ENCODE measurements around the gene TASL.
"Not testable (repeated sequence)": the region's sequence is repeated elsewhere in the genome, so short reads cannot be mapped to it uniquely, and the experiment has no call there.

TASL gene, protein sequence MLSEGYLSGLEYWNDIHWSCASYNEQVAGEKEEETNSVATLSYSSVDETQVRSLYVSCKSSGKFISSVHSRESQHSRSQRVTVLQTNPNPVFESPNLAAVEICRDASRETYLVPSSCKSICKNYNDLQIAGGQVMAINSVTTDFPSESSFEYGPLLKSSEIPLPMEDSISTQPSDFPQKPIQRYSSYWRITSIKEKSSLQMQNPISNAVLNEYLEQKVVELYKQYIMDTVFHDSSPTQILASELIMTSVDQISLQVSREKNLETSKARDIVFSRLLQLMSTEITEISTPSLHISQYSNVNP

DNA sequence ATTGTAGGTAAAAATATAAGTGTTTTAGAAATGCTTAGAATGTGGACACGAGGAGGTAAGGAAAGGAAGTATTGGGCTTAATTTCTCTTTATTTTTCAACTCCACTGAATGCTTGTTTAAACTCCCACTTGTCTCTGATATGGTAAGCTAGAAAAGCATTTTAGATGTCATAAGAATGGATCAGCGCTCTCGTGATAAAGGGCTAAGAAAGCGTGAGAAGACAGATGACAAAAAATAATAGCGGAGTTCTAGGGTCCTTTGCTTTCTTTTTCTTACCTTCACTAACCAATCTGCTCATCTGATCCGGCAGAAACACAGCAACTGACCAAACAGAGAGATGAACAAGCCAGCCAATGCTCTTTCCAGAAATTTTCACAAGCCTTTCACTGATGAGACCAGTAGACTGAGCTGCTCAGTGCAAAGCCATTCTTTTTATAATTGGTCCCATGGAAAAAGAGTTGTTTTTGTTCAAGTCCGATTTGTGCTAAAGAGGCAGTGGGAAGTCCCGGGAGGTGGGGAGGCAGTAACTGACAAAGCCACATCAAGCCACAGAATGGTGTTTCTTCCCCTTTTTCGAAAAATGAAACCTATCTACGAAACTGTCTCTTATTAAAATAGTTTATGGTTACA, at the start of gene TASL:
Gene TASL, minus strand, starts transcription at position 405 of the 630 bp plus-strand sequence. CDS start 17,411 bp downstream, outside the sequence.
- peak; percentile 30 to 35 for DNase-seq

DNA sequence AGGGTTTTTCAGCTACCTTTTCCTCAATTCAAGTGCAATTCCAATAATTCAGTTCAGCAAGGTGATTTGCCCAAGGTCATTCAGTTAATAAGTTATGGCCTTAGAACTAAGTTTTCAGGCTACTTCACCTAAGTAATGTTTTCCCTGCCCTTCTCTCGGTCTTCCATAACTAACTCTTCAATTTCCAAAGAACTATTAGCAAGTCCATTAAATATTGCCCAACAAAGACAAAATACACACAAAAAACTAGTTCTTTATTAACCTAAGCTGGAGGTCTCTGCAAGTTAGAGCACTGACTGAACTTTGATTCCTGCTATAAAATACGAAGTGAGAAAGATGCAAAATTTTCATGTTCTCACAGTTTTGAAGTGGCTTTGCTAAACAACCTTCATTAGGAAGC, 48.8 kb upstream of the TASL start:
- no peak for DNase-seq

DNA sequence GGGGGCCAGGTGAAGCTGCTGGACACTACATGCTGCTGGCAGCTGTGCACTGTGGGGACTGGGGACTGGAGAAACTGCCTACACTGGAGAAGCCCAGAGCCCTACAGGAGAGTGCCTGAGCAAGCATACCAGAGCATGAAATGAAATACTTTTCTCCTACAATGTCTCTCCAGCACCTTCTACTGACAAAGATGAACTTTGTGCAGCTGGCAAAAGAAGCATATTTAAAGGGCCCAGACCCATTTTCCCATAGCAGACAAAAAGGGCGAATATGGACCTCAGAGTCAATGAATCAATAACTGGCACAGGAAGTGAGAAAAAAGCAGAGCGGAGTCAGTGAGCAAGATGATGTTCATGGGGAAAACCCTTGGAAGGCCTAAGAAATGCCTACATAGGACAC, 44.8 kb upstream of the TASL start:
- DNase-seq, result no peak

DNA sequence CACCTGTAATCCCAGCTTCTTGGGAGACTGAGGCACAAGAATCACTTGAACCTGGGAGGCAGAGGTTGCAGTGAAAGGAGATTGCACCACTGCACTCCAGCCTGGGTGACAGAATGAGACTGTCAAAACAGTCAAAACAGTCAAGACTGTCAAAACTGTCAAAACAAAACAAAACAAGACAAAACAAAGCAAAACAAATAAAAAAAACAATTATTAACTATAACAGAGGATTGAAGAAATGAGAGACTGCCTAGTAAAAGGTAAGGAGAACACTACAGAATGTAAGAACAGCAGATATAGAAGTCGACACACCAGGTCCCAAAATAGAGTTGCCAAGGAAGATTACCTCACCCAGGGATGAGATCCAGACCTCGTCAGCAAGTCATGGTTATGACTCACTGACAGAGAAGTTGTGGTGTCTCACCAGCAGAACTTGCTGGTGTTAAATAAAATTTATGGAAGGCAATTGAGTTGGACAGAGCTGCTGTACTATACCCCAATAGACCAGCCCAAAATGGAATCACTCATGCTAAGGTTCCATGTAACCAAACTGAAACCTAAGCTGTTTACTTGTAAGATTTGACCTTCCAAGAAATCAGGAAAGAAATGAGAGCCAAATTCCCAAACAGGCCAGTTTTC, 43.5 kb upstream of the TASL start:
- DNase-seq, result no peak

DNA sequence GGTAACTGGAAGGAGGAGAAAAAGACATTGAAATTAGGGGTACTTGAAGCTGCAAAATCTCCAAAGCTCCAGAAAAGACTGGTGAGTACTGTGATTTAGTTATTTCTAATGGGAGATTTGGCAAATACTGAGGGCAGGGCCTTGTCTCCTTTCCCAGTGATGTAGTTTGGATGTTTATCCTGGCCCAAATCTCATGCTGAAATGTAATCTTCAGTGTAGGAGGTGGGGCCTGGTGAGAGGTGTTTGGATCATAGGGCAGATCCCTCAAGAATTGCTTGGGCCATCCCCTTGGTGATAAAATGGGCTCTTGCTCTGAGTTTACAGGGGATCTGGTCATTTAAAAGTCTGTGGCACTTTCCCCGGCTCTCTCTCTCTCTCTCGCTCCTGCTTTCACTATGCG, 42.6 kb upstream of the TASL start:
- no peak for DNase-seq

DNA sequence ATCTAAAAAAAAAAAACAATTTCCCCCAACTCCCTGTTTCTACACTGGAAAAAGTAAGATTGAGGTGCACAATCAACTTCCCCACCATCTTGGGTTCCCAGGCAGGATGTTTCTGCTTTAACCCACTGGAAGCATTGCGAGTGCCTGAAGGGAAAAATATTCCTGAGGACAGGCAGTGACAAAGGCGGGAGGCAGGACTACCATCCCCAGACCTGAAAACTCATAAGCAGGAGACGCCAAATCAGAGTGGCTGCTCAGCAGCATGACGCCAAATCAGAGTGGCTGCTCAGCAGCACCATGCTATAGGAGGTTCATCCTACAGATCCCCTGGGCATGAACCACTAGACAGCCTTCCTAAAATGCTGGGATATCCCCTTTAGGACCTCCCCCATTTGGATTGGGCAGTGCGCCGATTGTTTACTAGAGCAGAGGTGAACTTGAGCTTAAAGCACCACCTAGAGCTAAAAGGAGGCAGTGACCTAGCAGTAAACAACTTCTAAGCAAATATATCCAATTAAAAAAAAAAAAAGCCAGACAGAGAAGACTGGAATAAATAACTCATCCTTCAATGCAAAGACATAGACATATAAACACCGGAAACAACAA, 40.7 kb upstream of the TASL start:
- no peak for DNase-seq

DNA sequence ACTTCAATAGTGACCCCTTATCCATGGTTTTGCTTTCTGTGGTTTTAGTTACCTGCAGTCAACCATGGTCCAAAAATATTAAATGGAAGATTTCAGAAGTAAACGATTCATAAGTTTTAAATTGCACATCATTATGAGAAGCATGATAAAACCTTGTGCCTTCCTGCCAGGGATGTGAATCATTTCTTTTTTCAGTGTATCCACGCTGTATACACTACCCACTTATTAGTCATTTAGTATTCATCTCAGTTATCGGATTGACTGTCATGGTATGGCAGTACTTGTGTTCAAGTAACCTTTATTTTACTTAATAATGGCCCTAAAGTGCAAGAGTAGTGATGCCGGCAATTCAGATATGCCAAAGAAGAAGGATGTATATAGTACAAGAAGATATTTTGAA, 37.7 kb upstream of the TASL start:
- no peak for DNase-seq

DNA sequence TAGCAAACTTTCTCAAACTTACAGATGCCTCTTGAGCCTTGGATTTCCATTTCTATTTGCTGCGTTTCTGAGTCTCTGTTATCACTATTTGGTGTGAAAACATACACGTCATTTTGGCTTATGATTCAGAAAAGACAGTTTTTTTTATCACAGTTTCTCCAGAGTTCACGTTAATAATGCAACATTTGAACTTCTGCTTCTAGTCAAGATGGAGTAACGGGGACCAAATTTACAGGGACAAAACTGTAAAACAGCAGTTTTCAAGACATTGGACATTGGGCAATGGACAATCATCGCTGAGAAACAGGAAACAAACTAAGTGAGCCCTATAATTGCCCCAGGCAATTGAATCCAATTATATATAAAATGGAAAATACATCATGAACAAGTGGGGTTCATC, 36.2 kb upstream of the TASL start:
- DNase-seq, result no peak

DNA sequence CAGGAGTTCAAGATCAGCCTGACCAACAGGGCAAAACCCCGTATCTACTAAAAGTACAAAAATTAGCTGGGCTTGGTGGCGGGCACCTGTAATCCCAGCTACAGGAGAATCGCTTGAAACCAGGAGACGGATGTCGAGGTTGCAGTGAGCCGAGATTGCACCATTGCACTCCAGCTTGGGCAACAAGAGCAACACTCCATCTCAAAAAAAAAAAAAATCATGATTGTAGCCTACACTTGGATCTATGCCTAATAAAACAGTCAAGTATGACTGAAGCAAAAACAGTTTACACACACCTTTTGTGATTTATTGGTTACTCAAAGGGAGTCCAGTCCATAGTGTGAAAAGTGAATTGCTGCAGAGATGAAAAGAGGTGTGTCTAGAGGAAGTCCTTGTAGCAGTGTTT, 34.7 kb upstream of the TASL start:
- no peak for DNase-seq

DNA sequence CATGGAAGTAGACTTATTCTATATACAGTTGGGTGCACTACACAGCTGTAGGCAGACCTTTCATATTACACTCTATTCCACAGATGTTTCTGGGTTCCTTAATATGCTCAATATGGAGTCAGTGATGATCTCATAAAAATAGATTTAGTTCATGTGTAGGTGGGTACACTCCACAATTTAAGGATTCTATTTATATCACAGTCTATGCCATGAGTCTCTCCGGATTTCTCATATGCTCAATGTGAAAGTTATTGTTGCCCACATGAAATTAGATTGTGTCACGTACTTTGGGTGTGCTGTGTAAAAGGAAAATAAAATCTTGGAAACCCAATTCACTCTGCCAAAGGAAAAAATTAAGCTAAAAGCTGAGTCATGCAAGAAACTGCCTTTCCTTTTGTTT, 32.5 kb upstream of the TASL start:
- no peak for DNase-seq

DNA sequence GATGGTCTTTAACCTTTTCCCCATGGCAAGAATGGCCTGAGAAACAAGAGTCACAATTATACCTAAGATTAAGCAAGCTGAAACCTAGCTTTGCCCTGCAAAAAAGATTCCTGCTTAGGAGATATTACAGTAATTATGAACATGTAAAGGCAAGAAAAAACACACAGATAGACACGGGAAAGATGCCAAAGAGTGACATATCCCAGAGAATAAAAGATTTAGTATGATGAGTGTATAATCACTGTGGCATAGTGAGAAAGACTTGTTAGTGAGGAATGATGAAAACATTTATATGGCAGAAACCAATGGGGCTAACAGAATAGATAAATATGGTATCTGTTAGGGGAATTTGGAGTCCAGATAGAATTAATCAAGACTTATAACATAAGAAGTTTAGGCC, 29.6 kb upstream of the TASL start:
- DNase-seq, result no peak

DNA sequence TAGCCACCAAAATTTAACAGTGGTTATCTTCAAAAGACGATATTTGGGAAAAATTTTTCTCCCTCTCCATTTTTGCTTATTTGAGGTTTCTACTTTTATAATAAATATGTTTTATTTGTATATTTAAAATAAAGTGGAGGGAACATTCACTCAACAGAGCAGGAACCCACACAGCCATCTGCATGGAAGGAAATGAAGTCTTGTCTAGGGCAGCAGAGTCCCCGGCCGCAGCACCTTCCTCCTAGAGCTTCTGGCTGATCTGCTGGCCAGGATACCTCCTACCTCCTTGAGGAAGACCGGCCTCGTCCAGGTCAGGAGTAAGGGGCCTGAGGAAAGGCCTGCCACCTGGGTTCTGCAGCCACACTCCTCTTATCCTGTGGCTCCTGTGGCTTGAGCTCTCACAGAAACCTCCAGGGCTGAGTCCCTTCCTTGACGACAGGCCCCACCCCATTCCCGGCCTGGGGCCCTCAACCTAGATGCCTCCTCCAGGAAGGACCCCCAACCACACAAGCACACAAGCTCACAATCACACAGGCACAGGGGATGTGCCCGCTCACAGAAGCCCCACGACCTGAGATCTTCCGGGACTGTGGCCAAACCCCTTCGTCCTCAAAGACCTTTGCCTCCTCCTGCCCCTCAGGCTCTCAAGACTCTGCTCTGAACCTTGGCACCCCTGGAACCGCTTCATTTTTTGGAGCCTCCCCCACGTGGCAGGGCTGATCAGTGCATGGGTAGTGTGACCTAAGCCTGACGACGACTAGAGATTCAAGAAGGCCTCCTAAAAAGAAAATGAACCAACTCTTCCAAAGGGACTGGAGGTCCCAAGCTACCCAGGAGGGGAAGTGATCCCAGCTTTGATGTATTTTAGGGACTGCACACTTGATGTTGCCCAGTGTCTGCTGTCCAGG, 23.0 kb upstream of the TASL start:
- DNase-seq, result not testable (repeated sequence)

DNA sequence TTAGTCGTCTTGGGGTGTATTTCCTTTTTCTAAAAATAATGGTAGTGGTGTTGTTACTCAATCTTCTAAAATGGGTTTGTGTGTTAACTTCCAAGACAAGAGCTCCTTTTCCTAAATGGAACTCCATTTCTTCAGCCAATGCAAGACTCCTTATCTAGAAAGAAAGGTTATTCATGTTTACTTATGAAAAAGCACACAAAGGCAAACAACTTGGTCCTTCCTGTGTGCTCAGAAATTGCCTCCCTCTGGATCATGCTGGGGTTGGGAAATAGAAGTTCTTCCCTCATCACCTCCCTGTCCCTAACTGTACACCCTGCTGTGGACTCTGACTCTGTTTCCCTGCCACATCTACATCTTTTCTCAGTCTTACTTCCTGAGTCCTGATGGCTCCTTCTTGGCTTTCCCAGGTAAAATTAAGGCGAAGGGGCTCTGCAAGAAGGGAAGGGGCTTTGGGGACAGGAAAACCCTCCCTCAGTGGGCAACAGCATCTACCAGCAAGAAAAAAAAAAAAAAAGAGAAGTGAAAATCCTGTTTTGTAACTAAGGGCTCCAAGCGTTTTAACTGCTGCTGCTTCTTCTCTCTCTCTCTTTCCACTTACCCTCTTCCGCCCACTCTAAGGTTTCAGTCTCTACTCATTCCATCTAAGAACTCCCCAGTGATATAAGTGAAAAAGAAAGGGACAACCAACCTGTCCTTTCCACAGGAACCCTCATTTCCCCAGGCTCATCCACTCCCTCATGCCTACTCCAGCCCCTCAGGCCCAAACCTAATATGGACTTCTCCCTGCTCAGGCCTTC, 19.8 kb upstream of the TASL start:
- no peak for DNase-seq

DNA sequence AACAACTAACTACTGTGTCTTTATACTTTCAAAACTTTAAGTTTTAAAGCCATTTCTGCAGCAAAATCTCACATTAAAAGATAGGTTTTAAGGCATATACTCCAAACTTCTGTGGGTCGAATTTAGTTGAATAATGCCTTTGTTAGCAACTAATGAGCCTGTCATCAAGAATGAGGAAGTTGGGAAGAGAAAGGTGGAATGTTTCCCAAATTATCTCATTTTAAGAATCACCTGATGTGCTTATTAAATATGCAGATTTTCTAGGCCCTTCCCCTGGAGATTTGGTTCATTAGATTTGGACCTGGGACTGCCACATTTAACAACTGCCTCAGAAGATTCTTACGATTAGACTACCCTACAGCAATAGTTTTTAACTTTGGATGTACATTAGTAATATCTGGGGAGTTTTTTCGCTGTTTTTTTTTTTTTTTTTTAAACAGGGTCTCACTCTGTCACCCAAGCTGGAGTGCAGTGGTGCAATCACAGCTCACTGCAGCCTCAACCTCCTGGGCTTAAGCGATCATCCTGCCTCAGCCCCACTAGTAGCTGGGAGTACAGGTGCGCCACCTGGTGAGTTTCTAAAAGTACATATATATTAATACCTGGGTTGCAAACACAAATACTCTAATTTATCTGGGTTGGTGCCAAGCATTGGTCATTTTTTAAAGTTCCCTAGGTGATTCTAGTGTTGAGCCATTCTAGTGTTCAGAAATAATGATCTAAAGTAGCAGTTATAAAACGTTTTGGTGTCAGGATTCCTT, 16.1 kb upstream of the TASL start:
- DNase-seq, result no peak

DNA sequence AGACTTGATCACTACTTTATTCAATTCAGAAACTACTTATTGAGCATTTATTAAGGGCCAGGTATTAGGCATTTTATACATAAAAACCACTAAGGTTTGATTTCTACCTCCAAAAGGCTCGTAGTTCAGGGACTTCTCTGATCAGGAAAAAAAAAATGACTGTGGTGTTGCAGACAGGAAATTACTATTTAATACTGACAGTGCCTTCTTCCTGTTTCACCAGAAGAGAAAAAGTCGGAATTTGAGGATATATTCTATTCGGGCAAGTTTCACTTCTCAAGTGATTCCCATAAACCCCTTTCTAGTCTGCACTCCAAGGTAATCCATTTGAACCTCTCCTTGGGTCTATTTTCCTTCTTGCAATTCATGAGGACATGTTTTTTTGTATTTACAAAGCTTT, 15.3 kb upstream of the TASL start:
- DNase-seq, result no peak

DNA sequence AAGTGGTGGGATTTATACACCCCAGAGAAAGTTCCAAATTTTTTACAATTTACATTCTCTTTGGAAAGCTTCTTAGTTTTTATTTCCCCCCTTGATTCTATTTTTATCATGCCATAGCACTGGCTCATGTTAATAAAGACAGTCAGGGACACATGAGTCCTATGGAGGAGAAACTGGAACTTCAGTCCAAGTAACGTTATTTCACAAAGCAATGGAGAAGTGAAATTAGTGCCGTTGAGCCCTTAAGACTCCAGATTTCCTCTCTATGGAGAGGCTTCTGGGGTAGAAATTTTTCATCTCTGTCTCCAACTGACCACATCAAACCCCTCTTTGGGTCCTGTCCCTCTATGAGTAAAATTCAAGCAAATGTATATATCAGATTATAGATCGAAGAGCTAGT, 12.8 kb upstream of the TASL start:
- no peak for DNase-seq

DNA sequence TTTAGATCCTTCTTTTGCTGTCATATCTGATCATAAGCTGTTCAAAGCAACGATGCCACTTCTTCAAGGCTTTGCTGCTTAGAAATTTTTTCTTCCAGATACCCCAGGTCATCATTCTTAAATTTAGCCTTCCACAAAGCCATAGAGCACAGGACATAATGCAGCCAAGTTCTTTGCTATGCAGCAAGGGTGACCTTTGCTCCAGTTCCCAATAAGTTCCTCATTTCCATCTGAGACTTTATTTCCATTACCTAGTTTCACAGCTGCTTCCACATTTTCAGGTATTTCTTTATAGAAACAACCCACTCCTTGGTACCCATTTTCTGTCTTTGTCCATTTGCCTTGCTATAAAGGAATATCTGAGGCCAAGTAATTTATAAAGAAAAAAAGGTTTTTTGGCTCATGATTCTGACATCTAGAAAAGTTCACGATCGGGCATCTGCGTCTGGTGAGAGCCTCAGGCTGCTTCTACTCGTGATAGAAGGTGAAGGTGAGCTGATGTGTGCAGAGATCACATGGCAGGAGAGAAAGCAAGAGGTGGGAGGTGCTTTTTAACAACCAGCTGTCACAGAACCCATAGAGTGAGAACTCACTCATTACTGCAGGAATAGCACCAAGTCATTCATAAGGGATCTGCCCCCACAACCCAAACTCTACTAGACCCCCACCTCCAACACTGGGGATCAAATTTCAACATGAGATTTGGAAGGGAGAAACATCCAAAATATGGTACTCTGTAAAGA, 11.8 kb upstream of the TASL start:
- DNase-seq, result no peak

DNA sequence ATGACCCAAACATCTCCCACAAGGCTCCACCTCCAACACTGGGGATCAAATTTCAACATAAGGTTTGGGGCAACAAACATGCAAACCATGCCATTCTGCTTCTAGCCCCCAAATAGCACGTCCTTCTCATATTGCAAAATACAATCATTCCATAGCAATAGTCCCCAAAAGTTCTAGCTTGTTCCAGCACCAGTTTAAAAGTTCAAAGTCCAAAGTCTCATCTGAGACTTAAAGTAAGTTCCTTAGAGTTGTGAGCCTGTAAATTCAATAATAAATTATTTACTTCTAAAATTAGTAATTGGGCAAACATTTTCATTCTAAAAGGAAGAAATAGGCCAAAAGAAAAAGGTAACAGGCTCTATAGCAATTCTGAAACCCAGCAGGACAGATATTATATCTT, 8.9 kb upstream of the TASL start:
- no peak for DNase-seq

DNA sequence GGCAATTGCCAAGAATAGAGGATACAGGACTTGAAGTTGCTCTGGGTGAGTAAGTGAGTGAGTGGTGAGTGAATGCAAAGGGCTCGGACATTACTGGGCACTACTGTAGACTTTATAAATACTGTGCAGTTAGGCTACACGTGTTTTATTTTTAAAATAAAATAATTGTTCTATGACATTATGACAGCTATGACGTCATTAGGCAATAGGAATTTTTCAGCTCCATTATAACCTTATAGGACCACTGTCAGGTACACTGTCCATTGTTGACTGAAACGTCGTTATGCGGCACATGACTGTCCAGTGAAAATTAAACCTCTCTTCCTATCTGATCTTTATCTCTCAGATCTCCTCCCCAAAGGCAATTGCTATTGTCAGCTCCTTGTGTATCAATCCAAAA, 5.1 kb upstream of the TASL start:
- no peak for DNase-seq

DNA sequence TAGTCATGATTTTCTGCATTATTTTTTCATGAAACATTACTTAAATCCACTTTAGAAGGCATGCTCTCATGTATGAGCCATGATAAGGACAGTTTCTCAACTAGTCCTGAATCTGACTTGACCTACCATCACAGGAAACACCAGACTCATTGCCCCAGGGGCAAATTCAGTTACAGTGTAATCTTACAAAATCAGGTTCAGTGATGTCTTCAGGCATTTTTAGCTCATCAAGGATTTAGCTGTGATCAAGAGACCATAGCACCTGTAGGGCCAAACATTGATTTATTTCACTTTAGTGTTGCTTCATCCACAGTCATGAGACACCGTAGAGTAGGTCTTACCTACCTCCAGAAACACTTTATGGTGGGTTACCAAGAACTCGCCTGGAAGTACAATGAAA, 3.1 kb upstream of the TASL start:
- DNase-seq, result no peak

DNA sequence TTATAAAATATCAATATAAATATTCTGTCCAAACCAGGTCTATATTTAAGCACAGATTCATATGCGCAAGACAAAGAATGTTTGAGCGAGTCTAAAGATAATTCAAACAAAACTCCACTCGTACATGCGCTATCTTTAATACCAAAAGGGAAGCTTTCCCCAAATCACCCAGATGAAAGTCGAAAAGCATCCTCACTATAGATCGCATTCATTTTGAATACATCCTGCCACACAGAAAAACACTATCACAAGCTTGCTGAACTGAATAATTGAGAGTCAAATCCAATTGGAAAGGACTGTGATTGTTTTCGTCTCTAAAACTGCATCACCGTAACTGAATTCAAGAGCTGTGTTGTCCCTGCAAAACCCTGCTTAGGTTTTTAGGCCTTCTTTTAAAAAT, 685 bp downstream of the TASL start:
- no peak for DNase-seq
